ENCODE results near the gene ACVRL1. TPM values are rescaled to one million over a fixed set of nuclear protein-coding genes. Genes with fewer than 3 reads are reported as not detected.

The ACVRL1 gene
- total and polyA plus RNA-seq, 2 experiments from 2014 or later: 1.4 to 4.6 TPM

- no peak for TF ChIP-seq EZH2 (IDR thresholded peaks at IDR 0.05; ENCODE audit: borderline replicate concordance)
- no peak for TF ChIP-seq EZH2phosphoT487 (IDR thresholded peaks at IDR 0.05; ENCODE audit: low read depth, severe bottlenecking, unreplicated experiment)
- TF ChIP-seq CTCF (IDR thresholded peaks at IDR 0.05; ENCODE audit: poor library complexity): no peak
- Histone ChIP-seq H3K4me1 (ENCODE audit: insufficient read depth) (peaks cover 31% of the 10 kb centered on the region), H3K27me3 (no peaks in the 10 kb centered on the region), H3K36me3 (replicated peaks; ENCODE audit: insufficient read depth, low read depth) (no peaks in the 10 kb centered on the region), H3K79me2 (no peaks in the 10 kb centered on the region), H3K9me2 (replicated peaks; ENCODE audit: insufficient read depth) (no peaks in the 10 kb centered on the region), H3K9me3 (ENCODE audit: low read depth) (no peaks in the 10 kb centered on the region), H3K27ac (no peak overlapping the region), H3K4me3 (no peak overlapping the region), H4K20me1 (ENCODE audit: insufficient read depth, poor library complexity, severe bottlenecking) (no peaks in the 10 kb centered on the region), H2AFZ (peak overlapping the region; percentile 2), H3K4me2 (peak overlapping the region; percentile 89)
- 36% methylated on average over 14 of the region's 17 CpGs for WGBS (ENCODE audit: low lambda C conversion rate, missing lambda C conversion rate)
- no peak for DNase-seq (ENCODE audit: low spot score)
Measured at GRCh38 chr12:51863363-51863932, 43.9 kb upstream of the ACVRL1 start.

- Histone ChIP-seq H3K9me2 (replicated peaks; ENCODE audit: insufficient read depth) (no peaks in the 10 kb centered on the region), H3K4me3 (no peak overlapping the region), H3K36me3 (replicated peaks; ENCODE audit: insufficient read depth, low read depth) (no peaks in the 10 kb centered on the region), H3K27me3 (peaks cover 3% of the 10 kb centered on the region), H3K79me2 (no peaks in the 10 kb centered on the region), H2AFZ (peak overlapping the region; percentile 21), H4K20me1 (ENCODE audit: insufficient read depth, poor library complexity, severe bottlenecking) (no peaks in the 10 kb centered on the region), H3K27ac (no peak overlapping the region), H3K4me2 (peak overlapping the region; percentile 89), H3K9me3 (ENCODE audit: low read depth) (no peaks in the 10 kb centered on the region), H3K4me1 (ENCODE audit: insufficient read depth) (peaks cover 38% of the 10 kb centered on the region)
- DNase-seq (ENCODE audit: low spot score): peak; percentile 74
- TF ChIP-seq CTCF (IDR thresholded peaks at IDR 0.05; ENCODE audit: poor library complexity) (no peak), EZH2 (IDR thresholded peaks at IDR 0.05; ENCODE audit: borderline replicate concordance) (no peak), EZH2phosphoT487 (IDR thresholded peaks at IDR 0.05; ENCODE audit: low read depth, severe bottlenecking, unreplicated experiment) (no peak)
- WGBS (ENCODE audit: low lambda C conversion rate, missing lambda C conversion rate): 3% methylated on average over 40 of the region's 53 CpGs
Measured at GRCh38 chr12:51863933-51864832, 43.1 kb upstream of the ACVRL1 start.

GRCh38 chr12:51864833-51865670 is 42.3 kb upstream of the ACVRL1 start:
- peaks cover 45% of the 10 kb centered on the region for H3K4me1 ChIP-seq (ENCODE audit: insufficient read depth)
- no peaks in the 10 kb centered on the region for H4K20me1 ChIP-seq (ENCODE audit: insufficient read depth, poor library complexity, severe bottlenecking)
- peak overlapping the region; percentile 89 for H3K4me2 ChIP-seq
- no peaks in the 10 kb centered on the region for H3K36me3 ChIP-seq (replicated peaks; ENCODE audit: insufficient read depth, low read depth)
- TF ChIP-seq EZH2 (IDR thresholded peaks at IDR 0.05; ENCODE audit: borderline replicate concordance) (no peak), EZH2phosphoT487 (IDR thresholded peaks at IDR 0.05; ENCODE audit: low read depth, severe bottlenecking, unreplicated experiment) (no peak), CTCF (IDR thresholded peaks at IDR 0.05; ENCODE audit: poor library complexity) (no peak)
- H3K9me2 ChIP-seq (replicated peaks; ENCODE audit: insufficient read depth): no peaks in the 10 kb centered on the region
- WGBS (ENCODE audit: low lambda C conversion rate, missing lambda C conversion rate): 19% methylated on average over 12 of the region's 12 CpGs
- H3K4me3 ChIP-seq: no peak overlapping the region
- peak; percentile 59 for DNase-seq (ENCODE audit: low spot score)
- H2AFZ ChIP-seq: peak overlapping the region; percentile 21
- no peaks in the 10 kb centered on the region for H3K9me3 ChIP-seq (ENCODE audit: low read depth)
- peak overlapping the region; percentile 22 for H3K27ac ChIP-seq
- H3K27me3 ChIP-seq: peaks cover 8% of the 10 kb centered on the region
- no peaks in the 10 kb centered on the region for H3K79me2 ChIP-seq
